Mesendoderm (in vitro differentiated cells): ENCODE data around the gene NGEF.
A peak's percentile ranks its signal among the peaks of the same experiment; 100 is the strongest.

ENCODE experiments used
- DNase-seq: peaks from one replicate; pipeline ENCODE4 v3.0.0; 2013
- H2AK5ac ChIP-seq: 2 replicates; pipeline ENCODE4 v1.6.1; 2013; ENCODE audit warnings: low read length, inconsistent platforms
- H2BK120ac ChIP-seq: 2 replicates; pipeline ENCODE4 v1.6.1; 2013; ENCODE audit warnings: low read depth, mild to moderate bottlenecking, low read length, moderate library complexity, mixed read lengths
- H2BK15ac ChIP-seq: replicated peaks from 2 replicates; pipeline ENCODE4 v1.6.1; 2013; ENCODE audit warnings: low read depth, mild to moderate bottlenecking, moderate library complexity
- H2BK5ac ChIP-seq: 2 replicates; pipeline ENCODE4 v1.6.1; 2013; ENCODE audit warnings: low read length, inconsistent platforms
- H3K18ac ChIP-seq: 2 replicates; pipeline ENCODE4 v1.6.1; 2013; ENCODE audit warnings: mild to moderate bottlenecking, low read length, mixed read lengths
- H3K23ac ChIP-seq: one replicate; pipeline ENCODE4 v1.6.1; 2013; ENCODE audit warnings: low read length
- H3K27ac ChIP-seq: 2 replicates; pipeline ENCODE4 v1.5.1; 2013; ENCODE audit warnings: low read depth, mild to moderate bottlenecking, inconsistent platforms, low read length, moderate library complexity
- H3K27me3 ChIP-seq: 2 replicates; pipeline ENCODE4 v1.6.1; 2013; ENCODE audit warnings: low read length, control low read depth, mild to moderate bottlenecking, inconsistent platforms; ENCODE audit not compliant: insufficient read depth, poor library complexity
- H3K36me3 ChIP-seq: 2 replicates; pipeline ENCODE4 v1.6.1; 2013; ENCODE audit warnings: low read length, inconsistent platforms; ENCODE audit not compliant: control insufficient read depth, insufficient read depth
- H3K4ac ChIP-seq: one replicate; pipeline ENCODE4 v1.6.1; 2013; ENCODE audit warnings: low read depth, mild to moderate bottlenecking, low read length, moderate library complexity
- H3K4me1 ChIP-seq: 2 replicates; pipeline ENCODE4 v1.6.1; 2013; ENCODE audit warnings: low read depth, low read length, inconsistent platforms; ENCODE audit not compliant: control insufficient read depth
- H3K4me2 ChIP-seq: 2 replicates; pipeline ENCODE4 v1.6.1; 2013; ENCODE audit warnings: low read length
- H3K4me3 ChIP-seq: 2 replicates; pipeline ENCODE4 v1.5.1; 2013; ENCODE audit warnings: mild to moderate bottlenecking, low read length
- H3K56ac ChIP-seq: one replicate; pipeline ENCODE4 v1.6.1; 2013; ENCODE audit warnings: low read length
- H3K79me1 ChIP-seq: 2 replicates; pipeline ENCODE4 v1.6.1; 2013; ENCODE audit warnings: low read length, inconsistent platforms
- H3K79me2 ChIP-seq: 2 replicates; pipeline ENCODE4 v1.6.1; 2013; ENCODE audit warnings: mild to moderate bottlenecking, low read length; ENCODE audit not compliant: control insufficient read depth, insufficient read depth
- H3K9ac ChIP-seq: 2 replicates; pipeline ENCODE4 v1.6.1; 2013; ENCODE audit warnings: low read length, inconsistent platforms
- H4K5ac ChIP-seq: one replicate; pipeline ENCODE4 v1.6.1; 2013; ENCODE audit warnings: low read length
- H4K8ac ChIP-seq: one replicate; pipeline ENCODE4 v1.6.1; 2013; ENCODE audit warnings: low read depth, mild to moderate bottlenecking, control low read depth, low read length, moderate library complexity
- WGBS: extraction: QIAGEN DNeasy Blood & Tissue Kit; methylation state at CpG from one replicate; pipeline ENCODE4 v1.1.7; 2013; ENCODE audit warnings: low lambda C conversion rate, missing lambda C conversion rate; ENCODE audit not compliant: insufficient coverage; ENCODE audit errors: extremely low coverage; 5-methylcytosine and 5-hydroxymethylcytosine counted together

NGEF gene

GRCh38 chr2:232903989-232904388, 109.1 kb downstream of the NGEF start:
- Histone ChIP-seq H3K9ac (no peak overlapping the region), H3K4me3 (no peak overlapping the region), H2BK120ac (no peak overlapping the region), H3K27ac (no peak overlapping the region), H3K79me2 (no peaks in the 10 kb centered on the region), H3K18ac (no peak overlapping the region), H3K56ac (no peak overlapping the region), H3K4ac (no peak overlapping the region), H3K4me2 (no peak overlapping the region), H3K79me1 (no peaks in the 10 kb centered on the region), H3K27me3 (no peaks in the 10 kb centered on the region), H2AK5ac (no peak overlapping the region), H2BK15ac (no peak overlapping the region), H4K5ac (no peak overlapping the region), H3K23ac (no peak overlapping the region), H2BK5ac (no peak overlapping the region), H3K36me3 (no peaks in the 10 kb centered on the region), H4K8ac (no peak overlapping the region), H3K4me1 (no peaks in the 10 kb centered on the region)
- DNase-seq: no peak
- WGBS: no CpG with 5 or more reads among the region's 9 CpGs

GRCh38 chr2:232901736-232902578, 111.1 kb downstream of the NGEF start:
- Histone ChIP-seq H3K18ac (no peak overlapping the region), H2BK5ac (no peak overlapping the region), H3K9ac (no peak overlapping the region), H3K79me1 (no peaks in the 10 kb centered on the region), H2BK15ac (no peak overlapping the region), H3K79me2 (no peaks in the 10 kb centered on the region), H3K56ac (peak overlapping the region; percentile 25), H3K4me3 (no peak overlapping the region), H4K5ac (no peak overlapping the region), H4K8ac (no peak overlapping the region), H2BK120ac (no peak overlapping the region), H3K23ac (no peak overlapping the region), H2AK5ac (no peak overlapping the region), H3K27me3 (no peaks in the 10 kb centered on the region), H3K27ac (no peak overlapping the region), H3K4me2 (no peak overlapping the region), H3K4me1 (no peaks in the 10 kb centered on the region), H3K4ac (no peak overlapping the region), H3K36me3 (no peaks in the 10 kb centered on the region)
- WGBS: no CpG with 5 or more reads among the region's 28 CpGs
- DNase-seq: peak; percentile 64

- Histone ChIP-seq H3K36me3 (no peaks in the 10 kb centered on the region), H3K4me3 (no peak overlapping the region), H3K56ac (peak overlapping the region; percentile 34), H3K4ac (no peak overlapping the region), H2BK120ac (no peak overlapping the region), H3K27me3 (no peaks in the 10 kb centered on the region), H3K4me1 (no peaks in the 10 kb centered on the region), H3K4me2 (no peak overlapping the region), H3K18ac (no peak overlapping the region), H3K79me2 (no peaks in the 10 kb centered on the region), H2BK5ac (no peak overlapping the region), H3K23ac (no peak overlapping the region), H2BK15ac (no peak overlapping the region), H4K5ac (no peak overlapping the region), H4K8ac (no peak overlapping the region), H3K27ac (no peak overlapping the region), H3K79me1 (no peaks in the 10 kb centered on the region), H3K9ac (no peak overlapping the region), H2AK5ac (no peak overlapping the region)
- WGBS: no CpG with 5 or more reads among the region's 43 CpGs
- DNase-seq: peak; percentile 11
Measured at GRCh38 chr2:232900811-232901735, 112.0 kb downstream of the NGEF start.

GRCh38 chr2:232898592-232899543, 114.2 kb downstream of the NGEF start:
- Histone ChIP-seq H4K5ac (no peak overlapping the region), H2AK5ac (no peak overlapping the region), H3K27me3 (no peaks in the 10 kb centered on the region), H3K4ac (no peak overlapping the region), H3K4me3 (no peak overlapping the region), H4K8ac (no peak overlapping the region), H3K36me3 (no peaks in the 10 kb centered on the region), H3K79me2 (no peaks in the 10 kb centered on the region), H2BK5ac (no peak overlapping the region), H3K4me2 (no peak overlapping the region), H3K56ac (no peak overlapping the region), H3K18ac (no peak overlapping the region), H2BK15ac (no peak overlapping the region), H3K9ac (no peak overlapping the region), H3K79me1 (no peaks in the 10 kb centered on the region), H3K4me1 (no peaks in the 10 kb centered on the region), H3K23ac (no peak overlapping the region), H2BK120ac (no peak overlapping the region), H3K27ac (no peak overlapping the region)
- WGBS: 100% methylated on average over 1 of the region's 18 CpGs
- DNase-seq: no peak

GRCh38 chr2:232897598-232898408, 115.3 kb downstream of the NGEF start:
- no peaks in the 10 kb centered on the region for H3K79me2 ChIP-seq
- H3K4me1 ChIP-seq: no peaks in the 10 kb centered on the region
- no peak overlapping the region for H3K23ac ChIP-seq
- H2BK15ac ChIP-seq: no peak overlapping the region
- H3K4ac ChIP-seq: no peak overlapping the region
- no peak overlapping the region for H2AK5ac ChIP-seq
- no peak overlapping the region for H4K5ac ChIP-seq
- H3K27ac ChIP-seq: no peak overlapping the region
- no peak for DNase-seq
- H3K79me1 ChIP-seq: no peaks in the 10 kb centered on the region
- H2BK5ac ChIP-seq: no peak overlapping the region
- H3K9ac ChIP-seq: no peak overlapping the region
- no peak overlapping the region for H3K56ac ChIP-seq
- H3K4me3 ChIP-seq: no peak overlapping the region
- WGBS: no CpG with 5 or more reads among the region's 24 CpGs
- H3K4me2 ChIP-seq: no peak overlapping the region
- no peak overlapping the region for H2BK120ac ChIP-seq
- H3K27me3 ChIP-seq: no peaks in the 10 kb centered on the region
- H3K36me3 ChIP-seq: no peaks in the 10 kb centered on the region
- H4K8ac ChIP-seq: no peak overlapping the region
- no peak overlapping the region for H3K18ac ChIP-seq
